Measurements from ENCODE around the gene GADD45B. TPM values are rescaled to one million over a fixed set of nuclear protein-coding genes. Genes with fewer than 3 reads are reported as not detected.

The GADD45B gene
- polyA plus RNA-seq, 3 donors = 67.4 to 505 (median 76.2) TPM

- no peaks in the 10 kb centered on the region for H3K4me1 ChIP-seq (ENCODE audit: control insufficient read depth in 1 of 2, insufficient read depth in 2 of 2, low read length in 2 of 2)
- intact Hi-C loops (cut with micrococcal nuclease) = no loop called here
- peaks cover 39 to 75% of the 10 kb centered on the region in 2 donors for H3K36me3 ChIP-seq (replicated peaks in 1 of 2; ENCODE audit: control insufficient read depth in 1 of 2, insufficient read depth in 2 of 2, low read length in 2 of 2)
- no peak overlapping the region for H3K4me3 ChIP-seq (replicated peaks in 1 of 3; ENCODE audit: low read depth in 2 of 3, low read length in 3 of 3)
- no peak overlapping the region for H2AFZ ChIP-seq (ENCODE audit: insufficient read depth, low read depth, low read length, poor library complexity, severe bottlenecking)
- no peaks in the 10 kb centered on the region for H3K27me3 ChIP-seq (ENCODE audit: control insufficient read depth in 2 of 2, insufficient read depth in 2 of 2, low read length in 2 of 2)
- Mint-ChIP-seq H3K27me3 (ENCODE audit: low read depth in 3 of 3) (no peaks in the 10 kb centered on the region), H3K9me3 (no peaks in the 10 kb centered on the region), H3K27ac (no peak overlapping the region), H3K36me3 (peaks cover 29 to 73% of the 10 kb centered on the region in 2 donors), H3K4me1 (no peaks in the 10 kb centered on the region), H3K4me3 (no peak overlapping the region)
- H3K79me2 ChIP-seq (ENCODE audit: insufficient read depth, low read length) = peaks cover 20% of the 10 kb centered on the region
- H3K9me3 ChIP-seq (replicated peaks in 1 of 2; ENCODE audit: control insufficient read depth in 1 of 2, insufficient read depth in 1 of 2, low read length in 2 of 2) = no peaks in the 10 kb centered on the region
- 97% methylated on average over 40 of the region's 42 CpGs for WGBS (ENCODE audit: insufficient coverage)
- H3K9ac ChIP-seq (ENCODE audit: insufficient read depth, low read length, poor library complexity, severe bottlenecking) = no peak overlapping the region
- no peak for DNase-seq
- no peak overlapping the region for H3K27ac ChIP-seq (ENCODE audit: low read depth in 1 of 2, low read length in 2 of 2)
- no peaks in the 10 kb centered on the region for H4K20me1 ChIP-seq (ENCODE audit: insufficient read depth, low read length)
- no peak overlapping the region for H3K4me2 ChIP-seq (replicated peaks; ENCODE audit: extremely low read depth, low read length, poor library complexity, severe bottlenecking)
- TF ChIP-seq CTCF (IDR thresholded peaks at IDR 0.05) = no peak
Observed at GRCh38 chr19:2434721-2435265, 41.1 kb upstream of the GADD45B start.

- H3K4me2 ChIP-seq (replicated peaks; ENCODE audit: extremely low read depth, low read length, poor library complexity, severe bottlenecking) = no peak overlapping the region
- H3K9me3 ChIP-seq (replicated peaks in 1 of 2; ENCODE audit: control insufficient read depth in 1 of 2, insufficient read depth in 1 of 2, low read length in 2 of 2) = no peaks in the 10 kb centered on the region
- Mint-ChIP-seq H3K9me3 (no peaks in the 10 kb centered on the region), H3K27ac (no peak overlapping the region), H3K36me3 (peaks cover 31 to 72% of the 10 kb centered on the region in 2 donors), H3K4me1 (no peaks in the 10 kb centered on the region), H3K27me3 (ENCODE audit: low read depth in 3 of 3) (no peaks in the 10 kb centered on the region), H3K4me3 (no peak overlapping the region)
- 98% methylated on average over 21 of the region's 39 CpGs for WGBS (ENCODE audit: insufficient coverage)
- no peak overlapping the region for H2AFZ ChIP-seq (ENCODE audit: insufficient read depth, low read depth, low read length, poor library complexity, severe bottlenecking)
- H3K36me3 ChIP-seq (replicated peaks in 1 of 2; ENCODE audit: control insufficient read depth in 1 of 2, insufficient read depth in 2 of 2, low read length in 2 of 2) = peaks cover 38 to 68% of the 10 kb centered on the region in 2 donors
- DNase-seq = no peak
- H4K20me1 ChIP-seq (ENCODE audit: insufficient read depth, low read length) = no peaks in the 10 kb centered on the region
- no peaks in the 10 kb centered on the region for H3K27me3 ChIP-seq (ENCODE audit: control insufficient read depth in 2 of 2, insufficient read depth in 2 of 2, low read length in 2 of 2)
- peaks cover 32% of the 10 kb centered on the region for H3K79me2 ChIP-seq (ENCODE audit: insufficient read depth, low read length)
- H3K9ac ChIP-seq (ENCODE audit: insufficient read depth, low read length, poor library complexity, severe bottlenecking) = no peak overlapping the region
- intact Hi-C loops (cut with micrococcal nuclease) = no loop called here
- H3K4me1 ChIP-seq (ENCODE audit: control insufficient read depth in 1 of 2, insufficient read depth in 2 of 2, low read length in 2 of 2) = no peaks in the 10 kb centered on the region
- no peak overlapping the region for H3K4me3 ChIP-seq (replicated peaks in 1 of 3; ENCODE audit: low read depth in 2 of 3, low read length in 3 of 3)
- TF ChIP-seq CTCF (IDR thresholded peaks at IDR 0.05) = no peak
- no peak overlapping the region for H3K27ac ChIP-seq (ENCODE audit: low read depth in 1 of 2, low read length in 2 of 2)
Observed at GRCh38 chr19:2436384-2436783, 39.5 kb upstream of the GADD45B start.

All from CD14-positive monocyte (primary cell).